Naive thymus-derived CD4-positive, alpha-beta T cell (primary cell): Measurements from ENCODE around the gene TXNRD3. TPM values are rescaled to one million over a fixed set of nuclear protein-coding genes. Genes with fewer than 3 reads are reported as not detected.

Source experiments
- ATAC-seq: fragments of 150-1000 bp; cut with Tn5 transposase; 2 replicates; pipeline ENCODE4 v1.10.0; 2021; ENCODE audit warnings: mild to moderate bottlenecking, moderate library complexity
- CTCF ChIA-PET: fragments of 350-600 bp; sonication (Branson Sonifier 250); formaldehyde crosslinking; loops from one replicate; lab custom pipeline; 2021; ENCODE audit warnings: antibody characterized with exemption; lab: Charles Lee
- POLR2A ChIA-PET: fragments of 350-600 bp; sonication (Branson Sonifier 250); formaldehyde crosslinking; loops from one replicate; lab custom pipeline; 2021; ENCODE audit warnings: antibody characterized with exemption, inconsistent platforms; lab: Charles Lee
- DNase-seq, 9 donors: peaks; one replicate each; pipeline versions ENCODE4 v3.0.0 to v3.0.0-alpha.2; 2020 to 2022; ENCODE audit warnings: mixed read lengths in 1 of 9
- H3K27ac ChIP-seq: one replicate; pipeline ENCODE4 v1.7.0; 2013; ENCODE audit warnings: mild to moderate bottlenecking, low read depth, low read length, moderate library complexity
- H3K27me3 ChIP-seq, 2 donors: one replicate each; pipeline ENCODE4 v1.7.0; 2013; ENCODE audit warnings: low read length in 2 of 2, mild to moderate bottlenecking in 2 of 2, moderate library complexity in 2 of 2; ENCODE audit not compliant: control insufficient read depth in 2 of 2, insufficient read depth in 2 of 2
- H3K36me3 ChIP-seq, 3 experiments: 1 replicate in 2 of 3; 2 replicates in 1 of 3; pipeline ENCODE4 v1.7.0; 2013; ENCODE audit warnings: low read length in 3 of 3, mild to moderate bottlenecking in 3 of 3, moderate library complexity in 1 of 3; ENCODE audit not compliant: insufficient read depth in 3 of 3, control insufficient read depth in 2 of 3
- H3K4me1 ChIP-seq, 2 donors: one replicate each; pipeline ENCODE4 v1.7.0; 2013; ENCODE audit warnings: low read length in 2 of 2, mild to moderate bottlenecking in 2 of 2, moderate library complexity in 1 of 2; ENCODE audit not compliant: control insufficient read depth in 2 of 2, insufficient read depth in 2 of 2
- H3K4me3 ChIP-seq: 2 replicates; pipeline ENCODE4 v1.7.0; 2013; ENCODE audit warnings: mild to moderate bottlenecking, low read length
- H3K9me3 ChIP-seq, 3 experiments: 1 replicate in 2 of 3; 2 replicates in 1 of 3; pipeline ENCODE4 v1.7.0; 2013; ENCODE audit warnings: low read length in 3 of 3; ENCODE audit not compliant: control insufficient read depth in 2 of 3
- H3K27ac Mint-ChIP-seq, 9 donors: one replicate each; pipeline ENCODE4 v1.8.0; 2020 to 2022; ENCODE audit warnings: mixed read lengths in 9 of 9, mild to moderate bottlenecking in 8 of 9, moderate library complexity in 5 of 9, inconsistent platforms in 2 of 9
- H3K27me3 Mint-ChIP-seq, 5 donors: one replicate each; pipeline ENCODE4 v1.8.0; 2021 to 2022; ENCODE audit warnings: mixed read lengths in 5 of 5, mild to moderate bottlenecking in 1 of 5
- H3K36me3 Mint-ChIP-seq, 5 donors: one replicate each; pipeline ENCODE4 v1.8.0; 2020 to 2022; ENCODE audit warnings: mixed read lengths in 5 of 5, mild to moderate bottlenecking in 3 of 5, inconsistent platforms in 1 of 5
- H3K4me1 Mint-ChIP-seq, 7 donors: one replicate each; pipeline ENCODE4 v1.8.0; 2020 to 2022; ENCODE audit warnings: mixed read lengths in 7 of 7, mild to moderate bottlenecking in 3 of 7, inconsistent platforms in 1 of 7
- H3K4me3 Mint-ChIP-seq, 10 donors: one replicate each; pipeline ENCODE4 v1.8.0; 2020 to 2022; ENCODE audit warnings: mild to moderate bottlenecking in 10 of 10, mixed read lengths in 10 of 10, moderate library complexity in 6 of 10, inconsistent platforms in 2 of 10
- H3K9me3 Mint-ChIP-seq, 11 donors: one replicate each; pipeline ENCODE4 v1.8.0; 2020 to 2022; ENCODE audit warnings: mixed read lengths in 11 of 11, mild to moderate bottlenecking in 4 of 11, inconsistent platforms in 1 of 11, moderate library complexity in 1 of 11
- intact Hi-C, 2 donors: fragments of 100-400 bp; cut with micrococcal nuclease; formaldehyde crosslinking; loops; one replicate each; pipeline ENCODE4 v1.15.1; 2023
- polyA plus RNA-seq, 2 donors: library from polyadenylated mRNA; unstranded; fragments of 300-500 nt; fragmentation: Illumina TruSeq; gene quantifications; one replicate each; pipeline ENCODE4 v1.2.3, GENCODE V29; 2021
- total RNA-seq, 6 experiments: library from RNA in 5 of 6; stranded (reverse) in 5 of 6; gene quantifications; 1 replicate in 5 of 6; 2 replicates in 1 of 6; pipeline ENCODE4 v1.2.3 and lab custom pipeline; 2021 to 2026

The TXNRD3 gene
- total and polyA plus RNA-seq, 7 experiments from 2014 or later = 0.46 to 4.8 (median 4.3) TPM

DNA sequence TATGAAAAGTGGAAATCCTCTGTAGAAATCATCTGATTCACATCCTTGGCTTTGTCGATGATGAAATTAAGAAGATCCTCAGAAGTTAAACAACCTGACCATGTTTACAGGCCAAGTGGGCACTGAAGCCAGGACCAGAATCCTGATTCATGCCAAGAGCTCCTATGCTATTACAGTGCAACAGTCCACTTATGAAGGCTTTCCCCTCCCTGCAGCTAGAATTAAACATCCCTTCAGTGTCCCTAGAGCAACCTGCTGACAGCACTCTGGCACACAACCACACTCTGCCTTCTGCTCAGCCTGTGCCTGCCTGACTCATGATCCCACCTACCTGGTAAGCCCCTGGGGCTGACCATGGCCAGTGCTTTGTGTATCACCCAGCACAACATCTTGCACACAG lies 33.8 kb downstream of the TXNRD3 start:
- DNase-seq (no peak), ATAC-seq (no peak)
- H3K27ac Mint-ChIP-seq = no peak overlapping the region
- H3K4me3 ChIP-seq = no peak overlapping the region
- intact Hi-C loops = no loop called here
- no peak overlapping the region for H3K4me3 Mint-ChIP-seq
- ChIA-PET POLR2A (no interaction called here), CTCF (no interaction called here)
- peaks cover 0 to 13% (median 6%) of the 10 kb centered on the region in 7 donors for H3K4me1 Mint-ChIP-seq
- no peaks in the 10 kb centered on the region for H3K36me3 ChIP-seq
- peaks cover 0 to 3% (median 0%) of the 10 kb centered on the region in 11 donors for H3K9me3 Mint-ChIP-seq
- no peaks in the 10 kb centered on the region for H3K27me3 ChIP-seq
- H3K27ac ChIP-seq = no peak overlapping the region
- peaks cover 0 to 31% (median 14%) of the 10 kb centered on the region in 5 donors for H3K36me3 Mint-ChIP-seq
- no peaks in the 10 kb centered on the region for H3K9me3 ChIP-seq
- peaks cover 0 to 5% (median 0%) of the 10 kb centered on the region in 5 donors for H3K27me3 Mint-ChIP-seq
- no peaks in the 10 kb centered on the region for H3K4me1 ChIP-seq

DNA sequence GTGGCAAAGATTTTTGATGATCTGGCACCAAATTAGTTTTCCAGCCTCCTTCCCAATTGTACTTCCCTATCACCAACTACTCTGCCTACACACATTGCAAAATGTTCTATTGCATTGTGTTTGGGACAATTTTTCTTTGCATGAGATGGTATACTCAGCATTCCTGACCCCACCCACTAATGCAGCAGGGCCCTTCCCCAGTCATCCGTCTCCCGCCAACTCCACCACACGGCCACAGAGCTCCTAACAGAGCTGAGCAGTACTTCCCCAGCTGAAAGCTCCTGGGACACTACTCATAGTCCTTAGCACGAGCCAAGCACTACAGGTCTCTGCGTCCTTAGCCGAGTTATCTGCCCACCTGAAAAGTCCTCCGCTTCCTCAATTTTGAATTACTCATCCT lies 34.2 kb downstream of the TXNRD3 start:
- ChIA-PET POLR2A (no interaction called here), CTCF (no interaction called here)
- H3K4me3 Mint-ChIP-seq = no peak overlapping the region
- no peak for DNase-seq
- Histone ChIP-seq H3K36me3 (no peaks in the 10 kb centered on the region), H3K4me3 (no peak overlapping the region), H3K27ac (no peak overlapping the region), H3K9me3 (no peaks in the 10 kb centered on the region), H3K27me3 (no peaks in the 10 kb centered on the region), H3K4me1 (no peaks in the 10 kb centered on the region)
- no peak overlapping the region for H3K27ac Mint-ChIP-seq
- intact Hi-C loops = no loop called here
- peaks cover 0 to 3% (median 0%) of the 10 kb centered on the region in 11 donors for H3K9me3 Mint-ChIP-seq
- ATAC-seq = no peak
- H3K36me3 Mint-ChIP-seq = peaks cover 0 to 33% (median 14%) of the 10 kb centered on the region in 5 donors
- H3K27me3 Mint-ChIP-seq = peaks cover 0 to 5% (median 0%) of the 10 kb centered on the region in 5 donors
- H3K4me1 Mint-ChIP-seq = peaks cover 0 to 13% (median 6%) of the 10 kb centered on the region in 7 donors

DNA sequence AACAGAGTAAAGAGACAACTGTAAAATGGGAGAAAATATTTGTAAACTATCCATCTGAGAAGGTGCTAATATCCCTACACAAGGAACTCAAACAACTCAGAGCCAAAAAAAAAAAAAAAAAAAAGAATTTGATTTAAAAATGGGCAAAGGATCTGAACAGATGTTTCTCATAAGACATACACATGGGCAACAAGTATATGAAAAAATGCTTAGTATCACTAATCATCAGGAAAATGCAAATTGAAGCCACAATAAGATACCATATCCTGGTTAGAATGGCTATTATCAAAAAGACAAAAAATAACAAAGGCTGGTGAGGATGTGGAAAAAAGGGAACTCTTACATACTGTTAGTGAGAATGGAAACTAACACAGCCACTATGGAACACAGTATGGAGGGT lies 36.2 kb downstream of the TXNRD3 start:
- no peaks in the 10 kb centered on the region for H3K27me3 ChIP-seq
- DNase-seq (no peak), ATAC-seq (no peak)
- no peak overlapping the region for H3K4me3 ChIP-seq
- no peak overlapping the region for H3K4me3 Mint-ChIP-seq
- peaks cover 0 to 2% (median 0%) of the 10 kb centered on the region in 11 donors for H3K9me3 Mint-ChIP-seq
- no peaks in the 10 kb centered on the region for H3K9me3 ChIP-seq
- H3K27ac ChIP-seq = no peak overlapping the region
- ChIA-PET CTCF (no interaction called here), POLR2A (no interaction called here)
- no peak overlapping the region for H3K27ac Mint-ChIP-seq
- H3K4me1 ChIP-seq = no peaks in the 10 kb centered on the region
- intact Hi-C loops = no loop called here
- H3K36me3 Mint-ChIP-seq = peaks cover 0 to 34% (median 10%) of the 10 kb centered on the region in 5 donors
- H3K36me3 ChIP-seq = no peaks in the 10 kb centered on the region
- H3K27me3 Mint-ChIP-seq = peaks cover 0 to 5% (median 0%) of the 10 kb centered on the region in 5 donors
- H3K4me1 Mint-ChIP-seq = peaks cover 2 to 13% (median 6%) of the 10 kb centered on the region in 7 donors

- ATAC-seq (no peak), DNase-seq (no peak)
- no peak overlapping the region for H3K4me3 ChIP-seq
- no peak overlapping the region for H3K27ac ChIP-seq
- POLR2A ChIA-PET = no interaction called here
- CTCF ChIA-PET = no interaction called here
- intact Hi-C loops = no loop called here
- no peaks in the 10 kb centered on the region for H3K36me3 ChIP-seq
- Mint-ChIP-seq H3K27ac (no peak overlapping the region), H3K36me3 (peaks cover 0 to 34% (median 10%) of the 10 kb centered on the region in 5 donors), H3K4me1 (peaks cover 8 to 21% (median 14%) of the 10 kb centered on the region in 7 donors), H3K9me3 (peaks cover 0 to 2% (median 0%) of the 10 kb centered on the region in 11 donors), H3K27me3 (peaks cover 0 to 5% (median 0%) of the 10 kb centered on the region in 5 donors), H3K4me3 (no peak overlapping the region)
- H3K27me3 ChIP-seq = no peaks in the 10 kb centered on the region
- no peaks in the 10 kb centered on the region for H3K9me3 ChIP-seq
- peaks cover under 1 to 5% of the 10 kb centered on the region in 2 donors for H3K4me1 ChIP-seq
Measured at GRCh38 chr3:126618021-126618420, 36.9 kb downstream of the TXNRD3 start.

GRCh38 chr3:126617571-126617970 lies 37.4 kb downstream of the TXNRD3 start:
- peaks cover 0 to 2% (median 0%) of the 10 kb centered on the region in 11 donors for H3K9me3 Mint-ChIP-seq
- peaks cover 0 to 5% (median 0%) of the 10 kb centered on the region in 5 donors for H3K27me3 Mint-ChIP-seq
- Histone ChIP-seq H3K4me3 (no peak overlapping the region), H3K4me1 (peaks cover 5 to 9% of the 10 kb centered on the region in 2 donors), H3K27me3 (no peaks in the 10 kb centered on the region), H3K36me3 (no peaks in the 10 kb centered on the region), H3K27ac (no peak overlapping the region), H3K9me3 (no peaks in the 10 kb centered on the region)
- intact Hi-C loops = no loop called here
- CTCF ChIA-PET = no interaction called here
- peaks cover 12 to 25% (median 18%) of the 10 kb centered on the region in 7 donors for H3K4me1 Mint-ChIP-seq
- H3K27ac Mint-ChIP-seq = no peak overlapping the region
- ATAC-seq = no peak
- H3K36me3 Mint-ChIP-seq = peaks cover 0 to 34% (median 10%) of the 10 kb centered on the region in 5 donors
- no peak for DNase-seq
- POLR2A ChIA-PET = no interaction called here
- H3K4me3 Mint-ChIP-seq = no peak overlapping the region

DNA sequence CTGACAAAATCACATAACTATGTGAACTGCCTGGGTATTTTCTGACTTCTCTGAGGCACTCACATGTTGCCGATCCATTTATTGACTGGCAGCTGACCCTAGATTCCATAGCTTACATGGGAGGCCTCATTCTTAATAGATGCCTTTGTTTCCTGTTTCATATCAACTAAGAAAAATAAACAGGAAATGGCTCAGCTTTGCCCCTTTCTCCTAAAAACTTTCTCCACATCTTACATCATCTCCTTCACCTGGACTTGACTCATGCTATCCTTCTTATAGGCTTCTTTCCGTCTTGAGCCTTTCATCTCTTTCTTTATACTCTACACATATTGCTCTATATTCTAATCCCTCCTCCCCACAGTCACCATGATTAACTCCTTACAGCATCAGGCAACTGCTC lies 38.0 kb downstream of the TXNRD3 start:
- DNase-seq = no peak
- POLR2A ChIA-PET = no interaction called here
- Histone ChIP-seq H3K36me3 (no peaks in the 10 kb centered on the region), H3K4me1 (peaks cover 10 to 11% of the 10 kb centered on the region in 2 donors), H3K27ac (no peak overlapping the region), H3K4me3 (no peak overlapping the region), H3K9me3 (no peaks in the 10 kb centered on the region), H3K27me3 (no peaks in the 10 kb centered on the region)
- intact Hi-C loops = no loop called here
- Mint-ChIP-seq H3K4me3 (no peak overlapping the region), H3K27ac (no peak overlapping the region), H3K36me3 (peaks cover 0 to 34% (median 10%) of the 10 kb centered on the region in 5 donors), H3K4me1 (peaks cover 17 to 32% (median 23%) of the 10 kb centered on the region in 7 donors), H3K9me3 (peaks cover 0 to 2% (median 0%) of the 10 kb centered on the region in 11 donors), H3K27me3 (peaks cover 0 to 5% (median 0%) of the 10 kb centered on the region in 5 donors)
- no peak for ATAC-seq
- CTCF ChIA-PET = no interaction called here
